HL-60/S4 (cell line): ENCODE measurements around the gene SEMA5B.

Experiments used
- in situ Hi-C: fragments of 300-500 bp; cut with MboI; formaldehyde crosslinking; loops from 2 replicates; pipeline ENCODE4 v1.14.3; 2022; ENCODE audit warnings: low sequenced_read_pairs

The SEMA5B gene

DNA sequence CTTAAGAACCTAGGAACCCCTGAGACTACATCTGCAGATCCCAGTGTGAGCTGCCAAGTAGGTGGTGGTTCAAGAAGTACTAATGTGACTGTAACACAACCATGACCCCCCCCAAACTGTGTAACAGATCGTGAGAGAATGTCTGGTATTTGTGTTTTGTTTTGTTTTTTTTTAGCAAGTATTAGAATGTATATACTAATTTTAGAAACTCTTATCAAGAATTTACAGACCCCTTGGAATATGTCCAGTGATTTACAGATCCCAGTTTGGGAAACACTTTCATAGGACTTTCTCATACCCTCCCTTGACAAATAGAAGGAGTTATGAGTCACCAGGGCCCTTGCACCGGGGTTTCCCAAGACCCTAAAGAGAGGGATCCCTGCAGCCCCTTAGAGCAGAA lies 79.8 kb downstream of the SEMA5B start:
- in situ Hi-C loops, result no loop called here

DNA sequence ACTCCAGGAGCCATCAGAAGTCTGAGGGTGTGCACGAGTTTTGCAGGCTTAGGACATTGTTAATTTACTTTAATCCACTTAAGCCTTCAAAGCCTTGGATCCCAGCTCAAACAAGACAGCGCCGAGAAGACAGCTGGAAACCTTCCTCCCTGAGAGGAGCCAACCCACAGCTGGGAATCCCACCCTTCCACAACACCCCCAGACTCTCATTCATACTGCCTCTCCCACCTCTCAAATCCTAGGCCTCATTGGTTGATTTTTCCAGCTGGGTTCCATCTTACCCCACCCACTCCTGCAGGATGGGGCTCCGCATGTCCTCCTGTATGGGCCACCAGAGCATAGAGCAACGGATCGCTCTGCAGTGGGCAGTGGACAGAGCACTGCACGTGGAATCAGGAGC lies 80.4 kb downstream of the SEMA5B start:
- in situ Hi-C loops, result no loop called here

DNA sequence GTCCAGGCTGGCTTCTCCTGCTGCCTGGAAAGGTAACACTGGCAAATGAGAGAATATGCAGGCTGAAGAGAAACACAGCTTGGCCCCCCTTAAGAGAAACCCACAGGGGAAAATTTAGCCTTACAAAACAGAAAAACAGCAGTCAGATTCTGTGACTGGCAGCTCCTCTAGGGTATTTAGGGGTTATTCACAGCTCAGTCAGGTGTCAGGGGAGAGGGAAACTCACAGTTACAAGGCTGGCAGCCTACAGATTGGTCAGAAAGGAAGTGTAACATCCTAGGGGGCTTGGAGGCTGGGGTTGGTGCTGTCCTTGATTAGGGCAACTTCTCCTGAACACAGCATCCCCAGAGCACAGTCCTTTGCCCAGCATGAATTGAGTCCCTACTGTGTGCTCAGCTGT lies 81.4 kb downstream of the SEMA5B start:
- in situ Hi-C loops, result no loop called here

DNA sequence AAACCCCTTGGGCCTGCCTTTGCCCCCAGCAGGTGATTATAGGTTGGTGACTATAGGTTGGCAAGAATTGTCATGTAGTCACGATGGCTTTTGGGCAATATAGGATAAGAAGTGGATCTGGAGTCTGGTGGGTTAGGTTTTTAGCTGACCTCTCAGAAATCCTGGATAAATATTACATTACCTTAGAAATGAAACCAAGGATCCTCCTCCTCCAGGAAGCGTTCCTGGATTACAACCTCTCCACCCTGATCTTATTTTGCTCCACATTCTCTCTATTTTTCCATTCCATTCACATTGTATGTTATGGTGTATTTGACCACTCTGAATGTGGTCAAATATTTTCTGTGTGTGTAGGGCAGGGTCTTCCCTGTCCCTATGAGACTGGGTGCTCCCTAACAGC lies 82.3 kb downstream of the SEMA5B start:
- in situ Hi-C loops, result no loop called here

DNA sequence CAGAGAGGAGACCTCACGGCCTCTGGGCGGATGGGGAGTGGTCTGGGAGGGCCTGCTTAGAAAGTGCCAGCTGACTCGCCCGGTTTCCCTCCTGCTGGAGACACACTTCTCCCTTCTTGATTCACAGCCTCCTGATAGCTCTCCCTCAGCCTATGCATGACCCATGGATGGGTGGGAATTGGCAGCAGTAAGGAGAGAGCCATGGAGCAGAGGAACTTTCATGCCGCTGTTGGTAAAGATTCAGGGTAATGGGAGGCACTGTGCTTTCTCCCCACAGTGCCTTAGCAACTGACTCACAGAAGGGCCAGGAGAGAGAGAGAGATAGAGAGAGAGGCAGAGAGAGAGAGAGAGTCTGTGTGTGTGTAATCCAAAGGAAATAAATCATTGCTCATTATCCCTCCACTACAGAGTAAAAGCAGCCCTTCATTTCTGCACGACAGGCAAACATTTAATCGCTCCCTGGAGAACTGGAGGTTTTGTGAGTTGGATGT lies 82.8 kb downstream of the SEMA5B start:
- in situ Hi-C loops, result no loop called here

- in situ Hi-C loops, result no loop called here
Measured at GRCh38 chr3:122943828-122944190, 83.8 kb downstream of the SEMA5B start.

GRCh38 chr3:122942937-122943827 lies 84.4 kb downstream of the SEMA5B start:
- in situ Hi-C loops, result no loop called here

DNA sequence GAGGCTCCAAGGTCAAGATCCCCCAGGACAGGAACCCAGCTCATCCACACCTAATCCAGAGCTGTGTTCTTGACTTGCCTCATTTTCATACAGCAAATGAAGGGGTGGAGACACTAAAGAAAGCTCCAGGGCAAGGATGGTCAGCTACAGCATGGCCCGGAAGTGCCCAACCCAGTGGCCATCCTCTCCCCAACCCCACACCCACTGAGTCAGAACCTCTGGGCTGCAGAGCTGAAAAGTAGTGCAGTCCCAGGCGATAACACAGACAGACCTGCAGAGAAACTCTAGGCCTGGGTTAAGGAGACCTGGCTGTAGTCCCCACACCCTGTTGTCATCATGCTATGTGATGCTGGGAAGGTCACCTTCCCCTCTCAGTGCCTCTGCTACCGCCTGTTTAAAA lies 85.3 kb downstream of the SEMA5B start:
- in situ Hi-C loops, result no loop called here

DNA sequence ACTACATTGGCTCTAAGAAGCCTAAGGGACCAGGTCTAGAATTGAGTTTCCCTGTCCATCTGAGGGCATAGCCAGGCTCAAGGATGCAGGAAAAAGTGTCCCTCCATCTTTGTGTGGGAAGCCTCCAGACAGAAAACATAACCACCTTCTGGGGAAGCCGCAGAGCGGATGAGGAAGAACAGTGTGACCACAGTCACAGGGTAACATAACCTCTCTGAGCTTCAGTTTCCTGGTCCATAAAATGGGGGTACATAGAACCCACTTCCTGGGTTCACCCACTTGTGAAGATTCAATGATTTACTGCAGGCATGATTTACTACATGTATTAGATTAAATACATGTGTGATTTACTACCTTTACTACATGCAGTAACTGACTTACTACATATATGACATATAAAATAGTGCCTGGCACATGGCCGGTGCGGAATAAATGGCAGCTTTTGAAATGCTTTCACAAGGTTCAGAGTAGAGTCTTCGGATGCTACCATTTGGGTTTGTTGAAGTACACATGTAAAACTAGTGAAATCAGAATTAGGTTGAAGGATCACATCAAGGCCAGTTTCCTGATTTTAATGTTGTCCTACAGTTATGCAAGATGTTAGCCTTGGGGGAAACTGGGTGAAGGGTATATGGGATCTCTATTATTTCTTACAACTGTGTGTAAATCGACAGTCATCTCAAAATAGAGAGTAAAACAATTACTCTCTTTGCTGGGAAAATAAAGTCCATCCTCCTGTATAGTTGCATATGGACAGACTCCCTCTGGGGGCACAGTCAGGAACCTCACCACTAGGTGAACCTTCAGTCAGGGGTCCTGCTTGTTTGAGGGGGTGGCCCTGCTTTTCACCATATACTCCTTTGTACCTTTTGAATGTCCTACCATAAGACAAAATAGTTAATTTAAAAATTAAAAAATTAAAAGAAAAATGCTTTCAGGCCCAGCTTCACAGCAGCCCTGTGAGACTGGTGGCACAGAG lies 86.0 kb downstream of the SEMA5B start:
- in situ Hi-C loops, result no loop called here

- in situ Hi-C loops, result no loop called here
Measured at GRCh38 chr3:122940628-122941086, 86.9 kb downstream of the SEMA5B start.

- in situ Hi-C loops, result no loop called here
Measured at GRCh38 chr3:122938783-122939425, 88.7 kb downstream of the SEMA5B start.

- in situ Hi-C loops, result no loop called here
Measured at GRCh38 chr3:122937745-122938144, 89.8 kb downstream of the SEMA5B start.

GRCh38 chr3:122936986-122937385 lies 90.6 kb downstream of the SEMA5B start:
- in situ Hi-C loops, result no loop called here

DNA sequence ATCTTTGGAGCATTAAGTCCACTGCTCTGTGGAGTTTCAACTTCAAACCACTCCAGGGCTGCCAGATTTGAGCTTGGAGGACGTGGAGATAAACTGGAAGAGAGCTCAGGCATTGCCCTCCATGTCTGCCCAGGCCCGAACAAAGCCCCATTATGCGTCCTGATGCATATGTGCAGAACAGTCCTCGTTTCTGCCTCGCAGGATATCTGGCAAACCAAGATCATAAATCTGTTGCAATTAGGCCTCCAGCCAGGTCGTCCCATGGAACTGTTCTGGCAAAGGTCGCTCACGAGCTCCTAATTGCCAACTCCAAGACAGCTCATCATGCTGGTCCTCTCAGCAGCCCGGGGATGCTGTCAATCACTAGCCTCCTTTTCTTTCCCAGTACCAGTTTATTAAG lies 91.2 kb downstream of the SEMA5B start:
- in situ Hi-C loops, result no loop called here

GRCh38 chr3:122934251-122934650 lies 93.3 kb downstream of the SEMA5B start:
- in situ Hi-C loops, result no loop called here

GRCh38 chr3:122932251-122932967 lies 95.2 kb downstream of the SEMA5B start:
- in situ Hi-C loops, result no loop called here

- in situ Hi-C loops, result no loop called here
Measured at GRCh38 chr3:122931636-122932035, 95.9 kb downstream of the SEMA5B start.

GRCh38 chr3:122930063-122930997 lies 97.2 kb downstream of the SEMA5B start:
- in situ Hi-C loops, result no loop called here
